Spleen (tissue), 11 donors: Measurements from ENCODE around the gene ANO1. TPM values are rescaled to one million over a fixed set of nuclear protein-coding genes. Genes with fewer than 3 reads are reported as not detected.
A peak's percentile ranks its signal among the peaks of the same experiment; 100 is the strongest.
"Not testable (repeated sequence)": the region's sequence is repeated elsewhere in the genome, so short reads cannot be mapped to it uniquely, and the experiment has no call there.

Source experiments
- DNase-seq: peaks from one replicate; pipeline ENCODE4 v3.0.0-alpha.2; 2020
- H3K27ac ChIP-seq, 8 donors: fragments of 200-600 bp; sonication (generic) in 7 of 8; 1 replicate in 4 of 8; 2 replicates in 4 of 8; pipeline versions ENCODE4 v1.5.0 to v1.8.0; 2016 to 2021; ENCODE audit warnings: inconsistent platforms in 4 of 8, mild to moderate bottlenecking in 4 of 8, moderate library complexity in 1 of 8
- H3K27me3 ChIP-seq, 7 donors: fragments of 200-600 bp; sonication (generic) in 6 of 7; replicated peaks in 1 of 7; 1 replicate in 4 of 7; 2 replicates in 3 of 7; pipeline versions ENCODE4 v1.5.0 to v1.8.0; 2016 to 2021; ENCODE audit warnings: inconsistent platforms in 3 of 7, mild to moderate bottlenecking in 1 of 7
- H3K36me3 ChIP-seq, 6 donors: fragments of 200-600 bp; sonication (generic) in 5 of 6; 1 replicate in 4 of 6; 2 replicates in 2 of 6; pipeline versions ENCODE4 v1.5.0 to v1.8.0; 2016 to 2021; ENCODE audit warnings: inconsistent platforms in 2 of 6
- H3K4me1 ChIP-seq, 6 donors: fragments of 200-600 bp; sonication (generic) in 5 of 6; 1 replicate in 3 of 6; 2 replicates in 3 of 6; pipeline versions ENCODE4 v1.5.0 to v1.8.0; 2016 to 2021; ENCODE audit warnings: inconsistent platforms in 3 of 6
- H3K4me3 ChIP-seq, 8 donors: fragments of 200-600 bp; sonication (generic) in 7 of 8; 1 replicate in 4 of 8; 2 replicates in 4 of 8; pipeline versions ENCODE4 v1.5.0 to v1.8.0; 2016 to 2021; ENCODE audit warnings: inconsistent platforms in 4 of 8, mild to moderate bottlenecking in 4 of 8, moderate library complexity in 2 of 8
- H3K9me3 ChIP-seq, 8 donors: fragments of 200-600 bp; sonication (generic) in 7 of 8; 1 replicate in 4 of 8; 2 replicates in 4 of 8; pipeline versions ENCODE4 v1.5.0 to v1.8.0; 2016 to 2021; ENCODE audit warnings: inconsistent platforms in 4 of 8
- POLR2A ChIP-seq, 3 donors: fragments of 450-650 bp; IDR thresholded peaks; one replicate each; pipeline ENCODE4 v1.5.1; 2017; ENCODE audit warnings: antibody characterized with exemption in 3 of 3, mild to moderate bottlenecking in 1 of 3
- POLR2AphosphoS5 ChIP-seq, 3 donors: sonication (generic); formaldehyde crosslinking; IDR thresholded peaks; one replicate each; pipeline ENCODE4 v1.5.1; 2017; ENCODE audit warnings: antibody characterized with exemption in 3 of 3
- WGBS, 5 donors: extraction: QIAGEN DNeasy Blood & Tissue Kit in 3 of 5; methylation state at CpG; one replicate each; pipeline versions ENCODE4 v1.1.5 to v1.1.7; 2013 to 2018; 5-methylcytosine and 5-hydroxymethylcytosine counted together
- intact Hi-C: fragments of 100-400 bp; cut with DNase I; formaldehyde crosslinking; loops from one replicate; pipeline ENCODE4 v1.15.0; 2023; ENCODE audit warnings: low total_unique reads
- polyA plus RNA-seq, 3 donors: library from polyadenylated mRNA; stranded (reverse); fragments of 200-250 nt; gene quantifications; one replicate each; pipeline ENCODE4 v1.2.1, GENCODE V29; 2013
- total RNA-seq, 7 donors: library from RNA; depleted of rRNA in 3 of 7; stranded (reverse); fragments of >200 nt in 3 of 7; fragmentation: NEBNext Ultra II Directional in 4 of 7; extraction: Animal tissue kit (Norgen Biotek cat#: 25700) in 4 of 7; gene quantifications; one replicate each; pipeline versions ENCODE4 v1.1.0 to v1.2.1, GENCODE V29; 2016 to 2021
- TF ChIP-seq, protein P1 (sequence below), 11 experiments: fragments of 200-600 bp in 7 of 11; fragments of 450-650 bp in 4 of 11; sonication (generic) in 4 of 11; IDR thresholded peaks in 8 of 11; conservative IDR thresholded peaks in 3 of 11; 1 replicate in 7 of 11; 2 replicates in 4 of 11; pipeline versions ENCODE4 v1.4.0 to v1.8.0; 2016 to 2021; ENCODE audit warnings: antibody characterized with exemption in 11 of 11, inconsistent platforms in 4 of 11, mild to moderate bottlenecking in 1 of 11
- donor health status: healthy with polysubstance abuse.
- donor health status: DM: no; HTN: no; CAD: no; lungs with moderate emphysema.
- donor health status: DM: no; HTN: no; CAD: no.
- donor health status: Bipolar disorder and iron deficiency.
- donor health status: healthy.
- donor health status: DM: no; HTN: no; CAD: no.
- donor health status: DM: yes; HTN: yes; CAD: no.

The ANO1 gene
- total and polyA plus RNA-seq, 10 donors = 0.22 to 1.2 (median 0.62) TPM

DNA sequence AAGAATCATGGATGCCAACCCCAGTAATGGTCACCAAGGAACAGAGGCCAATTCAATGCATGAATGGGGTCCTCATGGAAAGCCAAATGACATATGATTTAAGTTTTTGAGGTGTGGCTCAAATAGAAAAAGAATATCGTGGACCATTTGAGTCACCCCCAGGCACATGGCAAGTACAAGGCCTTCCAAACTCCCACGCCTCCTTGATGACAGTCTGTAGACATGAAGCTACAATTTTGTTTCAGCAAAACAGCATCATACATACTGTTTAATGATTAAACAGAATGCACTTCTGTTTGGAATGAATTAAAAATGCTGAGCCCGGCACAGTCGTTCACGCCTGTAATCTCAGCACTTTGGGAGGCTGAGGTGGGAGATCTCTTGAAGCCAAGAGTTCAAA, 132.4 kb downstream of the ANO1 start:
- peaks cover 0 to 37% (median 22%) of the 10 kb centered on the region in 6 donors for H3K4me1 ChIP-seq
- no peaks in the 10 kb centered on the region for H3K9me3 ChIP-seq
- DNase-seq = peak; percentile 8
- H3K27ac ChIP-seq = no peak overlapping the region
- peaks cover 0 to 50% (median 38%) of the 10 kb centered on the region in 6 donors for H3K36me3 ChIP-seq
- whole genome bisulfite sequencing, 5 donors = 89 to 94% (median 93%) methylated on average over 5 of the region's 5 CpGs
- H3K4me3 ChIP-seq = no peak overlapping the region
- TF ChIP-seq, protein P1, sequence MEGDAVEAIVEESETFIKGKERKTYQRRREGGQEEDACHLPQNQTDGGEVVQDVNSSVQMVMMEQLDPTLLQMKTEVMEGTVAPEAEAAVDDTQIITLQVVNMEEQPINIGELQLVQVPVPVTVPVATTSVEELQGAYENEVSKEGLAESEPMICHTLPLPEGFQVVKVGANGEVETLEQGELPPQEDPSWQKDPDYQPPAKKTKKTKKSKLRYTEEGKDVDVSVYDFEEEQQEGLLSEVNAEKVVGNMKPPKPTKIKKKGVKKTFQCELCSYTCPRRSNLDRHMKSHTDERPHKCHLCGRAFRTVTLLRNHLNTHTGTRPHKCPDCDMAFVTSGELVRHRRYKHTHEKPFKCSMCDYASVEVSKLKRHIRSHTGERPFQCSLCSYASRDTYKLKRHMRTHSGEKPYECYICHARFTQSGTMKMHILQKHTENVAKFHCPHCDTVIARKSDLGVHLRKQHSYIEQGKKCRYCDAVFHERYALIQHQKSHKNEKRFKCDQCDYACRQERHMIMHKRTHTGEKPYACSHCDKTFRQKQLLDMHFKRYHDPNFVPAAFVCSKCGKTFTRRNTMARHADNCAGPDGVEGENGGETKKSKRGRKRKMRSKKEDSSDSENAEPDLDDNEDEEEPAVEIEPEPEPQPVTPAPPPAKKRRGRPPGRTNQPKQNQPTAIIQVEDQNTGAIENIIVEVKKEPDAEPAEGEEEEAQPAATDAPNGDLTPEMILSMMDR (IDR thresholded peaks at IDR 0.05 in 8 of 11, conservative IDR thresholded peaks at IDR 0.05 in 3 of 11) = no peak
- TF ChIP-seq POLR2AphosphoS5 (IDR thresholded peaks at IDR 0.05) = no peak
- TF ChIP-seq POLR2A (IDR thresholded peaks at IDR 0.05) = no peak
- intact Hi-C loops = no loop called here
- H3K27me3 ChIP-seq = no peaks in the 10 kb centered on the region

DNA sequence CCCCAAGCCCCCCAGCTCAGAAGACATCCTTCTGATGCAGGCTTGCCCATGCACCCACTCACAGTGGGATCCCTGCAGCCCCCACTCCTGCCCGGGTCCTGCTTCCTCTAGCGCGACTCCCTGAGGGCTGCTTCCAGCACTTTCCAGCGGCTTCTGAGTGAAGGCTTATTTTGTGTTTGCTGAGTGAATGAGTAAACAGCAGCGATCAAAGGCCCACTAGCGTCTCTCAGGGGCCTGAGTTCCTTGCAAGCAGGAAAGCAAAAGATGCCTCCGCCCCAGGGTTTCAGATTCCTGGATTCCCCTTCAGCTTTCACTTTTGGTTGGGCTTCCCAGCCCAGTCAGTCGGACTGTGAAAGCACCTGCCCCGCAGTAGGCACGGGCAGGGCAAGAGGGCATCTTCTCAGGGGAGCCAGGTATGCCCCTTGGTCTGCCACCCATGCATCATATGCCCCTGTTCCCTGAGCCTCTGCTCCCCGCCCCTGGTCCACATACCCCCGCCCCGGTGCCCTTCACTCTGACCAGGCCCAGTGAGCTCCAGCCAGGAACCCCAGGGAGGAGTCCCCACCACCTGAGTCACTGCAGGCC, 134.2 kb downstream of the ANO1 start:
- Histone ChIP-seq H3K27me3 (no peaks in the 10 kb centered on the region), H3K27ac (peak overlapping the region in 3 of 8 donors; percentile 13 to 54 (median 19))

DNA sequence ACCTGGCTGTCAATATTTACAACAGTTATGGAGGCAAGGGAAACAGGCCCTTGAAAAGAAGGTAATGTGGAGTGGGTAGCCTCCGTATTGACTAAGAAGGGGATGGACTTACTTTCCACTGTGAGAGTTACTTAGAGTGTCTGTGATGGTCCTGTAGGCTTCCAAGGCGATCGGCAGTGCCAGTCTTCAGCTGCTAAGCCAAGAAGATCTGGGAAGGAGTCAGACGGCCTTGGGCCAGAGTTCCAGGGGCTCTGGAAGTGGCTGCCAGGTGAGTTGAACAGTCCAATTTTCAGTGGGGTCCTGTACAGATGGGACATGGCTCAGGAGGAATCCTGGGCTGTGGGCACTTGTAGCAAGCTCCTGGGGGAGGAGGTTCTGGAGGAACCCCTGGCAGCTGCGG, 139.3 kb downstream of the ANO1 start:
- H3K27me3 ChIP-seq, H3K4me3 ChIP-seq, H3K36me3 ChIP-seq, intact Hi-C loops, H3K27ac ChIP-seq, H3K4me1 ChIP-seq, H3K9me3 ChIP-seq: not testable (repeated sequence)
- DNase-seq = peak; percentile 4
- 85 to 91% (median 86%) methylated on average over 5 of the region's 5 CpGs for WGBS, 5 donors

More for the DNA sequence above, 134.2 kb downstream of the ANO1 start:
- intact Hi-C loops = no loop called here
- H3K36me3 ChIP-seq = peaks cover 0 to 32% (median 21%) of the 10 kb centered on the region in 6 donors
- H3K4me1 ChIP-seq = peaks cover 0 to 19% (median 8%) of the 10 kb centered on the region in 6 donors
- H3K9me3 ChIP-seq = no peaks in the 10 kb centered on the region
- TF ChIP-seq POLR2AphosphoS5 (IDR thresholded peaks at IDR 0.05) (peak in 1 of 3 donors; percentile 35), POLR2A (IDR thresholded peaks at IDR 0.05) (no peak)
- TF ChIP-seq, protein P1 (IDR thresholded peaks at IDR 0.05 in 8 of 11, conservative IDR thresholded peaks at IDR 0.05 in 3 of 11) = no peak
- H3K4me3 ChIP-seq = peak overlapping the region in 3 of 8 donors; percentile 14 to 57 (median 33)
- 61 to 85% (median 70%) methylated on average over 9 to 13 of the region's 13 CpGs for WGBS, 5 donors
- peak; percentile 63 for DNase-seq

DNA sequence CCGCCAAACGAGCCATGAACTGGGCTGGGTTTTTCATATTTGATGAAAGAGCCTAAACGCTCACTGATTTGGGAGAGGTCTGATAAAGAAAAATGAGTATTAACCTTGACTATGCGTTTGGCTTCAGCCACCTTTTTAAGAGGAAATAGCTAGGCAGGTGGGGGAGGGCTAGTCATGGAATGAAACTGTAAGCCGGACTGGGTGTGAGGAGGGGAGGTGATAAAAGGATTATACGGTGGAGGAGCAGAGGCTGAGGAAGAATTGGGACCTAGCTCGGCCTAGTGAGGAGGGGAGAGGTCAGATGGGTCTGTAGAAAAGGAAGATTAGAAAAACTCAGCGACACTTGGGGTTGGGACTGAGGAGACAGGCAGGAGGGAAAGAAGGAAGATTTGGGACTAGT, 140.0 kb downstream of the ANO1 start:
- 61 to 75% (median 72%) methylated on average over 8 of the region's 8 CpGs for WGBS, 5 donors
- H3K9me3 ChIP-seq, H3K27me3 ChIP-seq, H3K4me1 ChIP-seq, intact Hi-C loops, H3K36me3 ChIP-seq, H3K27ac ChIP-seq, H3K4me3 ChIP-seq: not testable (repeated sequence)
- DNase-seq = peak; percentile 8

DNA sequence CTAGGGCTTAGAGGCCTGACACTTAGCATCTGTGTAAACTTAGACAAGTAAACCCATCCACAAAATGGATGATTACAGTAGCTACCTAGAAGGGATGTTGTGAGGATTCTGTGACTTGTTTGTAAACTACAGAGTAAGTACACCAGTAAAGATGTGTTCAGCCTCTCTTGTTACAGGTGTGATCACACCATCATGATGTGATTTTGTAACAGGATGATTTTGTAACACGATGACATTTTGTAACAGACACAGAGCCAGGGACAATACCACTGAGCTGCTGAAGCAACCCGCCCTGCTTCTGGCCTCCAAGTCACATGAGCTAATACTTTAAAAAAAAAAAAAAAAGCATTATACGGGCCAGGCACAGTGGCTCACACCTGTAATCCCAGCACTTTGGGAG, 142.0 kb downstream of the ANO1 start:
- H3K4me1 ChIP-seq = peaks cover 0 to 6% (median 0%) of the 10 kb centered on the region in 6 donors
- H3K27me3 ChIP-seq = peaks cover 0 to 4% (median 0%) of the 10 kb centered on the region in 7 donors
- H3K4me3 ChIP-seq = peak overlapping the region in 1 of 8 donors; percentile 2
- H3K9me3 ChIP-seq = no peaks in the 10 kb centered on the region
- 50 to 74% (median 59%) methylated on average over 3 of the region's 3 CpGs for WGBS, 5 donors
- TF ChIP-seq, protein P1 (IDR thresholded peaks at IDR 0.05 in 8 of 11, conservative IDR thresholded peaks at IDR 0.05 in 3 of 11) = no peak
- TF ChIP-seq POLR2A (IDR thresholded peaks at IDR 0.05) (no peak), POLR2AphosphoS5 (IDR thresholded peaks at IDR 0.05) (no peak)
- intact Hi-C loops = no loop called here
- peak overlapping the region in 5 of 8 donors; percentile 62 to 79 (median 65) for H3K27ac ChIP-seq
- DNase-seq = no peak
- H3K36me3 ChIP-seq = no peaks in the 10 kb centered on the region
